Skin of body (tissue), 2 donors: ENCODE measurements around the gene HDGFL3. TPM values are rescaled to one million over a fixed set of nuclear protein-coding genes. Genes with fewer than 3 reads are reported as not detected.
"Not testable (repeated sequence)": the region's sequence is repeated elsewhere in the genome, so short reads cannot be mapped to it uniquely, and the experiment has no call there.

ENCODE experiments used
- DNase-seq: peaks from one replicate; lab custom pipeline; 2025; lab: John Stamatoyannopoulos, UW
- total RNA-seq: library from RNA; depleted of rRNA; stranded (reverse); fragments of >200 nt; gene quantifications from one replicate; pipeline ENCODE4 v1.2.3, GENCODE V29; 2014

HDGFL3 gene
- total RNA-seq = 11.7 TPM

DNA sequence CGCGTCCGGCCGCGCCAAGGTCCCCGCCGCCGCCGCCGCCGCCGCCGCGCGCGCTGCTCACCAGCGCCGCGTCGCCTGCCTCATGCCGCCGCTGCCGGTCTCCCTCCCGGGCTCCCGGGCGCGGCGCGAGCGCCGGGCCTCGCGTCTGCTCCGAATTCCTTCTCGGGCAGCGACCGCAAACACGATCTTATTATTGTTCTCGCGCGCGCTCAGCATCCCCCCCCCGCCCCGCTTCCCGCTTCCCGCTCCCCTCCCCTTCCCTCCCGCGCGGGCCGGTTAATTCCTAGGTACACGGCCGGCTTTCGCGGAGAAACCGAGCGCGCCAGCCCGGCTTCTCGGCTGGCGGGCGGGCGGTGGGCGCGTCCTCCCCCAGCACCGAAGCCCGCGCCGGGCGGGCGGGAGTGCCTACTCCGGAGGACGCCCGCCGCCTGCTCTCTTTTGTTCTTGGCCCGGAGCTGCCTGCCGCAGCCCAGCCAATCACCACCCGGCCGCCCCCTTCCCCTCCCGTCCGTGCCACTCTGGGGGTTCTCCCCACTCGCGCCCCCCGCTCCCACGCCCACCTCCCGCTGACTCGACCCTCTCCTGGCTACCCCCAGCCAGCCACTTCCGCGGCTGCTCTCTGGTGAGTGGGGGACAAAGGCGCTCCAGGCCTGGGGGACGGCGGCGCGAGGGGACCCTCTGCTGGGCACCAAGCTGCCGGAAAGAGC lies at the start of gene HDGFL3:
TSS of gene HDGFL3 (minus strand) at position 164 of the 707 bp plus-strand sequence. CDS start 409 bp downstream, outside the sequence.
- peak; percentile 45 for DNase-seq

DNA sequence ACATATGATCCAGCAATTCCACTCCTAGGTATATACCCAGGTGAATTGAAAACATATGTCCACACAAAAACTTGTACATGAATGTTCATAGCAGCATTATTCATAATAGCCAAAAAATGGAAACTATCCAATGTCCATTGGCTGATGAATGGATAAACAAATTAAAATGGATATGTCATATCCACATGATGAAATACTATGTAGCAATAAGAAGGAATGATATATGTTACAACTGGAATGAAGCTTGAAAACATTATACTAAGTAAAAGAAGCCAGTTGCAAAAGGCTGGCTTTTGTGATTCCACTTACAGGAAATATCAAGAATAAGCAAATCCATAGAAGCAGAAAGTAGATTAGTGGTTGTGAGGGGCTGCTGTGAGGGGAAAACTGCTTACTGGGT lies 43.2 kb upstream of the HDGFL3 start:
- no peak for DNase-seq

DNA sequence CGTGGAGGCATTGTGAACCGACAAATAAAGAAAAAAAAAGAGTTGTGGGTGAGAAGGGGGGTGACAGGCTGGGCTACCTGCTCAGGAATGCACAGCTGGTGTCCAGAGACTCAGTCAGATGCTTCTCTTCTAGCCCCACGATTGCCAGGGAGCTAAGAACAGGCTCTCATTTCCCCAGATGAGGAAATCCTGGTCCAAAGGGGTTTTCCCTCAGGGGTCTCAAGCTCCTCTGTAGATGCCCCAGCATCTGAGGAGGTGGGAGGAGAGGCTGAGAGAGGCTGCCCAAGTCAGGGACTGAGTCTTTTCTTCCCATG lies 41.4 kb upstream of the HDGFL3 start:
- DNase-seq = no peak

DNA sequence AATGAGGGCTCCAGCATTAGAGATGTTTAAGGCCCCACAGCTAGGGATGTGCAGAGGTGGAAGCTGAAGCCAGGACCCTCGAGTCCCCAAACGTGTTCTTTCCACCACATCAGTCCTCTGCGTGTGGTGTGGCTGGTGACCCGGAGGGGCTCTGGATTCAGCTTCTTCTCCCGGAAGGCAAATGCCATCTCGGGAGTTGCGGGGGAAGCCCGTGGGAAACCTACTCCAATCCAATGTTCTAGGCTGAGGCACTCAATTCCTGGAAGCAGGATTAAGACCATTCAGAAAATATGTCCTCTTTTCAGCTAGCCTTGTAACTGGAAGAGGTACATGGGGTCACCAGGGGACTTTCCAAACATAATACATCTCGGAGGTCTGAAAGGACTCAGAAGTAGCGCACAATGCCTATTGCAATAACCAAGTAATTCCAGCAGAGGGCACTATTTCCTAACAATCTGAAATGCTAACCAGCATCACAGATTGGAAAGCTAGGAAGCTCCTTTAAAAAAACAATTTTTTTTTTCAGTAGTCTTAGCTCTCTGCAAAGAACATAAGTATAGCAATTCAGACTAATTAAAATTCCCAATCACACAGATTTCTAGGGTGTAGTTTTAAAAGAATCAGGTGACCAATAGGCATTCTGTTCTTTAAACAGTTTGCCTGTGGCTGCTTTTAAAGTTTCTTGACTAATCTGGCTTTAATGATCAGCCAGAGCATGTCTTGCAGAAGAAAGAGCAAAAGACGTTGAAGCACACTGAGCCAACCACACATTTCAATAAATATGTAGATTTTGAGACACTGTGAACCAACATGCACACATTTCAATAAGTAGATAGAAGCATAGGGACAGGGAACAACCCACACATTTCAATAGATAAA lies 40.8 kb upstream of the HDGFL3 start:
- DNase-seq = peak; percentile 51

DNA sequence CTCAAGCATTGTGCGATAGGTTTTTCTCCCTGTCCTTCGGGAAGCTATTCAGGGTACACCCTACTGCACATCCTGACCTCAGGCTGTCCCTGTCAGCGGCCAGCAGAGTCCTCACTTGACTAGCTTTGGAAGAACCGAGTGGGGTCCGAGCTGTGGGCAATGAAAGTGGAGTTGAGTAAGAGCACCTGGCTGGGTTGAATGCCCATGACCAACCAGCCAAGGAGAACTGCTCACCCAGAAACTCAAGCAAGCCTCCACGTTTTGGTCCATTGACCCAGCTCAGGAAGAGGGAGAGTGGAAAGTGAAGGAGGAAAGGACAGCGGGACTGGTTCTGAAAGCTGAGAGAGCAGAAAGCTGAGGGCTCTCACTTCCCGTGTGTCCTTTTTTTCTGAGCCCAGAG lies 36.0 kb upstream of the HDGFL3 start:
- no peak for DNase-seq

DNA sequence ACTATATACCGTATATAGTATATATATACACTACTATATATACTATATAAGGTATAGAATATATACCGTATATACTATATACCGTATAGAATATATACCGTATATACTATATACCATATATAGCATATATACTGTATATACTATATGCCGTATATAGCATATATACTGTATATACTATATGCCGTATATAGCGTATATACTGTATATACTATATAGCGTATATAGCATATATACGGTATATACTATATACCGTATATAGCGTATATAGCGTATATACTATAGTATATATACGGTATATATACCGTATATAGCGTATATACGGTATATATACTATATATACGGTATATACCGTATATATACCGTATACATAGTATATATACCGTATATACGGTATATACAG lies 22.6 kb upstream of the HDGFL3 start:
- DNase-seq = no peak

DNA sequence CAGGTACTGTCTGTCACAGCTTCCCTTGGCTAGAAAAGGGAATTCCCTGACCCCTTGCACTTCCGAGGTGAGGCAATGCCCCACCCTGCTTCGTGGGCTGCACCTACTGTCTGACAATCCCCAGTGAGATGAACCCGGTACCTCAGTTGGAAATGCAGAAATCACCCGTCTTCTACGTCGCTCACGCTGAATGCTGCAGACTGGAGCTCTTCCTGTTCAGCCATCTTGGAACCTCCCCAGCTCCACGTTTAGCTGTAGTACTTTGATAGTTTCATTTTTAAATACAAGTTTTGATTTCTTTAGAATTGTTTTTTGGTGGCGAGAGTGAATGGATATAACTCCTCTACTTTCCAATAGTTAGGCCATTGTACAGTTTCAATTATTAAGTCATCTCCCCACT lies 17.8 kb upstream of the HDGFL3 start:
- no peak for DNase-seq

DNA sequence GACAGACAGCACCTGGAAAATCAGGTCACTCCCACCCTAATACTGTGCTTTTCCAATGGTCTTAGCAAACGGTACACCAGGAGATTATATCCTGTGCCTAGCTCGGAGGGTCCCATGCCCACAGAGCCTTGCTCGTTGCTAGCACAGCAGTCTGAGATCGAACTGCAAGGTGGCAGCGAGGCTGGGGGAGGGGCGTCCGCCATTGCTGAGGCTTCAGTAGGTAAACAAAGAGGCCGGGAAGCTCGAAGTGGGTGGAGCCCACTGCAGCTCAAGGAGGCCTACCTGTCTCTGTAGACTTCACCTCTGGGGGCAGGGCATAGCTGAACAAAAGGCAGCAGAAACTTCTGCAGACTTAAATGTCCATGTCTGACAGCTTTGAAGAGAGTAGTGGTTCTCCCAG lies 14.2 kb upstream of the HDGFL3 start:
- not testable (repeated sequence) for DNase-seq

DNA sequence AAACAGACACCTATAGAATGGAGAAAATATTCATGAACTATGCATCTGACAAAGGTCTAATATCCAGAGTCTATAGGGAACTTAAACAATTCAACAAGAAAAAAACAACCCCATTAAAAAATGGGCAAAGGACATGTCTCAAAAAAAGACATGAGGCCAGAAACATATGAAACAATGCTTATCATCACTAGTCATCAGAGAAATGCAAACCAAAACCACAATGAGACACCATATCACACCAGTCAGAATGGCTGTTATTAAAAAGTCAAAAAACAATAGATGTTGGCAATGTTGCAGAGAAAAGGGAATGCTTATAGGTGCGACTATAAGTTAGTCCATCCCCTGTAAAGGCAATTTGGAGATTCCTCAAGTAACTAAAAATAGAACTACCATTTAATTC lies 11.4 kb upstream of the HDGFL3 start:
- DNase-seq = no peak

DNA sequence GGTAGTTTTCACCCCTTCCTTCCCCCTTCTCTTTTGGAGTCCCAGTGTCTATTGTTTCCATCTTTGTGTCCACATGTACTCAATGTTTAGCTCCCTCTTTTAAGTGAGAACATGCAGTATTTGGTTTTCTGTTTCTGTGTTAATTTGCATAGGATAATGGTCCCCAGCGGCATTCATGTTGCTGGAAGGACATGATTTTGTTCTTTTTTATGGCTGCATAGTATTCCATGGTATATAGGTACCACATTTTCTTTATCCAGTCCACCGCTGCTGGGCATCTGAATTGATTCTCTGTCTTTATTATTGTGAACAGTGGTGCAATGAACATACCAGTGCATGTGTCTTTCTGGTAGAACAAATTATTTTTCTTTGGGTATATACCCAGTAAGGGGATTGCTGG lies 7.7 kb upstream of the HDGFL3 start:
- DNase-seq = no peak

DNA sequence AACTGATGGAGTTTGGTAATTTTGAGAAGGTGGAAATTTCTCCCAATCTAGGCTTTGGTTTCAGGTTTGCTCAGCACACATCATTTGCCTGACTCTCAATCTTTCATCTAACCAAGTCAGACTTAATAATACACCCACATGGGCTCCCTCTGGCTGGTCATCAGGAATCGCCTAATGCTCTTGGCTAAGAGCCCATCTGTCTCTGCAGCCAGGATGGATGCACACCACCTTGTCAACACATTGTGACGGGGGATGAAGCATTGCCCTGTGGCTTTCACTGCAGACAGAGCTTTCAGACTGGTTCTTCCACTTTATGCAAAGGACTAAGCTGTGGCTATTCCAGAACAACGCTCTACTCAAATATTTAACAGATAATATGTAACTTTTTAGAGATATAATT lies 3.0 kb upstream of the HDGFL3 start:
- no peak for DNase-seq

DNA sequence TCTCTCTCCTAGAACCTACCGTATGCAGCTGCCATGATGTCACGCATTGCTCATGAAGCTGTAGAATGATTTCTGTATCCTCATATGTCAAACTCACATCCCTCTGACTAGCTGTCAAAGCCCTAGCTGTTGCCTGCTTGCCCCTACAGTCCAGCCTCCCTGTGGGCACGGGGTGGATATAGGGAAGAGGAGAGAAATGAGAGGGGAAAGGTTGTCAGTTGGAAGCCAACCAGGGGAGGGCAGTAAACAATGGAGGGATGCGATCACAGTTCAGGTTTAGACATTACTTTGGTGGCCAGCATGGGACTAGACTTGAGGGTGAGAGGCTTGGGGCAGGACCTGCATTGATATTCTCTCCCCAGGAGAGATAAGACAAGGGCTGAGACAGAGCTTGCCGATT lies 1.7 kb upstream of the HDGFL3 start:
- no peak for DNase-seq

DNA sequence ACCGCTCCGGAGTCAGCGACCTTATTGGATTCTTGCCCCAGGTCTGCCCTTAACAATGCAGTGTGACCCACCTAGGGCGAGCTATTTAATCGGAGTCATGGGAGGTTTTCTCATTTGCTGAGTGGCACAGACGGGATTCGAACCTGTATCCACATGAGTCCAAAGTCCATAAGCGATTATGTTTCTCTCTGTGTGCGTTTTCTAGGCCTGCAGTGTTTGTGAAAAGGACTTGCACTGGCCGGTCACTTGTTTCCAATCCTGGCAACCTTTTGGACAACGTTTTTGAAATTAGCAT lies 691 bp upstream of the HDGFL3 start:
- DNase-seq = no peak

DNA sequence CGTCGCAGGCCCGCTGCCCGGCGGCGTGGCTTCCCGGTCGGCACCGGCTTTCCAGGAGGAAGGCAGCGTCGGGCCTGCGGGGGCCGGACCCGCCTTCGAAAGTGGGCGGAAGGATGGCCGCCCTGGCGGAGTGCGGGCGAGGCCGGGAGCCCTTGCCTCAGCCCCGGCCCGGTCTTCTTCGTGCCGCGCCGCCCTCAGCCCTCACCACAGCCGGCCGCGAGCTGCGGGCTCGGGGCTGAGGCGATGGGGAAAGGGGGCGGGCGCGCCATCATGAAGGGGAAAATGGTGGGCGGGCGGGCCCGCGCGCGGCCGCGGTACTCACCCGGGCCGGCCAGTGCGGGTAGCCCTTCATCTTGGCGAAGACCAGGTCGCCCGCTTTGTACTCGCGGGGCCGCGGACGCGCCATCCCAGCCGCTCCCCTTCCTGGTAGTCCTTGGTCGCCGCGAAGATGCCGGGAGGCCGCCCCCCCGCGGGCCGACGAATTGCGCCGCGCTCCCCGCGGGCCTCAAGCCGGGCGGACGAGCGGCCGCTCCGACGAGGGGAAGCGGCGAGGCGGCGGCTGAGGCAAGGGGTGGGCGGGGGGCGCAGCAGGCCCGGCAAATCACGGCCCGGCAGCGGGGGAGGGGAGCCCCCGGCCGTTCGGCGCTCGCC lies 489 bp downstream of the HDGFL3 start:
- DNase-seq = no peak

DNA sequence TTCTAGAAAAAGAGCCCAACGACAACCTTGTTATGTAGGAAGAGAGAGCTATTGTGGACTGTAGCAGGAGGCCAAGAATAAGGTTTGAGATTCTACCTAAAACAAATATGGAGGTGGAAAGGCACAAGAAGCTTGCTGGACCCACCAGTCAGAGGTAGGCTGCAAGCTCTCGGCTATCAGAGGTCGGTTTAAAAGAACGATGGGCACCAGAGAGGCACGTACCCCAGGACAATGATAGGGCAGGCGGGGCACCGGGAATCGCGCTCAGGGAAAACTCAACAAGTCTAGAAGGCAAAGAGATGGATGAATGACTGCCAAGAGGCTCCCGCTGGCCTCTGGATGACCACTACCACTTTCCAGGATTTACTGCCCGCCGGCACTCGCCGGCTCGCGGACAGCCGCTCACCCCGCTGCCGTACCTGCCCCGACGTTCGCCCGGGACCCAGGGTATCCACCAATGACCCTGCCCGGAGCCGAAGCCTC lies 1.1 kb downstream of the HDGFL3 start:
- DNase-seq = no peak

DNA sequence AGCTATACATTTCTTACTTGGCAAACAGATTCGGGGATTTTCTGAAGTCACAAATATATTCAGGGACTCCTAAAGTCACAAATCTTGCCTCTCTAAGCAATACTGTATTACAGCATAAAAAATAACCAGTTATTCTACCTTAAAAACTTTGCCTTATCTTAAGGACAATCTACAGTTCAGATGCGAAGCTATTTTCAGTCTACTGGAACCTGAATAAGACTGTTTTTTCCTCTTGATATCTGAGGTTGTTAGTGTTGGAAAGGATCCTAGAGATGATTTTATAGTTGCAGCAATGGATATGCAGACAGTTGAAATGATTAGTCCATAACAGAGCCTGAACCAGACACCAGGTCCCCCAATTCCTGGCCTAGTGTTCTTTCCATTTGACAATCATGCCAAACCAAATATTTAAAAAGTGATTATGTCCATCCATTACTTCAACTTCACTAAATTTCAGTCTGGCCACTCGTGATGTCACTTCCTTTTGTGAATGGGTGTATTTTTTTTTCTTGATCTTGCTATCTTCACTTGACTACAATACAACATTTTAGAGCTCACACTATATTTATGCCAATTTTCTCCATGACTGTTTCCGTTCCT lies 1.8 kb downstream of the HDGFL3 start:
- peak; percentile 30 for DNase-seq

DNA sequence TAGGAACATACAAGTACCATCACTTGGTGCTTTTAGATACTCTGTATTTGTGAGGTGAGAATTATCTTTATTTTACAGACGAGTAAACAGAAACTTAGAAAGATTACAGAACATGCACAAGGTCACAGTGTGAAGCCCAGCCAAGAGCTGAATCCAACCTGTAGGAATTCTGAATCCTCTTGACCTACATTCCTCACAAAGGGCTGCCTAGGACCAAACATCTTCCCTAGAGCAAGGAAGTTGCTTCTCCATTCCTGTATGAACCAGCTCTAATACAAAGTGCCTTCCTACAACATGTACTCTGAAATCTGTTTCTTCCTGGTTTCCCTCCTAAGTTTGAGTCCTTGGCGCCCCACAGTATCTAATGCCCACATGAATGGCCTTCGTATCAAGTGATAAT lies 2.9 kb downstream of the HDGFL3 start:
- no peak for DNase-seq

DNA sequence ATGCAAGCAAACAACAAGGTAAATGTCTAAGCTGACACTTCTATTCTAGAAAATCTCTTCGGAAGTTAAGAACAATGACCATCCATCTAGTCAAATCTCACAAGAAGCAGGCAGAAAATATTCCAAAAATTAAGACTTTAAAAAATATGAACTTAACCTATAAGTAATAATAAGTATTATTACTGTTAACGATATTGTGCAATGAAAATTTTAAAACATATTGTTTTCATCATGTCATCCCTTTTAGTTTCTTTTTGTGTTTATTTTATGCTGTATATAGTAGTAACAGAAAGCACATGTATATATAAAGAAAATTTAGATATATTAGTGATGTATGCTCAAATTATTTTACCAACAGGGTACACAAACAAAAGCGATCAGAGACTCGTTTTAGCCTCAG lies 4.1 kb downstream of the HDGFL3 start:
- DNase-seq = no peak

DNA sequence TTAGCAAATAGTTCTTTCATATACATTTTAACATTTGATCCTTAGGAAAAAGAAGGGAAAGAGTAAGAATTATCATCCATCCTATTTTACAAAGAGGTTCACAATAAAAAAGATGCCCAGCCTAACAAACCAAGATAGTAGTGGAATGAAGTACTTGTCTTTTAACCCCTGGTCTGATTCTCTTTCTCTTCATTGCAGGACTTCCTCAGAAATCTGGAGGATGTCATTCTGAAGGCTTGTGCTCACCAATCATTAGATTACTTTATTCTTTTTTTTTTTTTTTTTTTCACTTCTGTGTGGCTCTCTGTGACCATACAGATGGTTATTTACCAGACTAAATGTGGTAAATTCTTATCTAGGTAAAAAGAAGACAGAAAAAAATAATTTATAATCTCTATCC lies 7.0 kb downstream of the HDGFL3 start:
- no peak for DNase-seq

DNA sequence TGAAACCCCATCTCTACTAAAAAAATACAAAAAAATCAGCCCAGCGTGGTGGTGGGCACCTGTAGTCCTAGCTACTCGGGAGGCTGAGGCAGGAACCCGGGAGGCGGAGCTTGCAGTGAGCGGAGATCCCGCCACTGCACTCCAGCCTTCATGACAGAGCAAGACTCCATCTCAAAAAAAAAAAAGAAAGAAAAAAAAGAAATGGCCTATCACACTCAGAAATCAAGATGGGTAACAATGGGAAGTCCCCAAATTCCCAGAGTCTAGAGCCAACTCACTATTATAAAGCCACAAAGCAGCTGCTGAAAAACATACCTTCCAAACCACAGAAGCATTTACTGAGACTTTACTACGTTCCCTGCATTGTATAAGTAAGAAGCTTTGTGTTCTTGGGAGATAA lies 7.5 kb downstream of the HDGFL3 start:
- DNase-seq = no peak

DNA sequence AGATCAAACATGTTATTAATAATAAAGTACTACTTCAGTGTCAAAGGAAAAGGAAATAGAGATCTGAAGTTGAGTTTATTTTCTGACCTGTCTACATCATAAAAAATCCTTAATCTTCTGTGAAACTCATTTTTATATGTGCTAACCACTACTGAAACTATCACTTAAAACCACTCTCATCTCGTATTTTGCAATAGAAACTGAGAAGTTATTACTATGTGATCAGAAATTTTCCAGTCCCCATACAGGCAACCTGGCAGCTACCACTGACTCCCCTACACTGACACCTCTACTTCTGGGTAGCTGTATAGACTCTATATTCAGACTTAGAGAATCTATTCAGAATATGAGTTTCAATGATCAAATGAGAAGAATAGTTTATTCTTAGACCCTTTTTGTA lies 8.3 kb downstream of the HDGFL3 start:
- DNase-seq = no peak

DNA sequence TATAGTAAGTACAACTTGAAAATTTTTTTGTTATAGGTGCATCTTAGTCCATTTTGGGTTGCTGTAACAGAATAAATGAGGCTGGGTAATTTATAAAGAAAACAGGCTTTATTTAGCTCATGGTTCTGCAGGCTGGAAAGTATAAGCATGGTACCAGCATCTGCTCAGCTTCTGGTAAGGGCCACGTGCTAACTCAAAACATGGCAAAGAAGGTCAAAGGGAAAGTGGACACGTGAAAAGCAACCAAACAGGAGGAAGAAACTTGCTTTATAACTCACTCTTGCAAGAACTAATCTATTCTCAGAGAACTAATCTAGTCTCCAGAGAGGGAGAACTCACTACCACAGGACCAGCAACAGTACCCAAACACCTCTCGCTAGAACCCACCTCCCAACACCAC lies 9.1 kb downstream of the HDGFL3 start:
- DNase-seq = no peak
